Upper lobe of left lung (tissue), 6 donors: ENCODE data around the gene GCAT. TPM values are rescaled to one million over a fixed set of nuclear protein-coding genes. Genes with fewer than 3 reads are reported as not detected.

Experiments used
- ATAC-seq, 2 donors: fragments of 200-7000 bp; cut with Tn5 transposase; one replicate each; pipeline ENCODE4 v1.9.1; 2022; ENCODE audit warnings: mild to moderate bottlenecking in 2 of 2, moderate library complexity in 2 of 2; ENCODE audit not compliant: low FRiP score in 2 of 2
- DNase-seq, 2 donors: peaks; one replicate each; pipeline ENCODE4 v3.0.0-alpha.2; 2019 to 2020
- H3K27ac ChIP-seq, 4 donors: fragments of 200-600 bp; sonication (generic); one replicate each; pipeline ENCODE4 v1.5.1; 2016 to 2019
- H3K27me3 ChIP-seq, 4 donors: fragments of 200-600 bp; sonication (generic); one replicate each; pipeline ENCODE4 v1.5.1; 2017 to 2019
- H3K36me3 ChIP-seq, 4 donors: fragments of 200-600 bp; sonication (generic); one replicate each; pipeline ENCODE4 v1.5.1; 2016 to 2019
- H3K4me1 ChIP-seq, 4 donors: fragments of 200-600 bp; sonication (generic); one replicate each; pipeline ENCODE4 v1.5.1; 2018 to 2019
- H3K4me3 ChIP-seq, 4 donors: fragments of 200-600 bp; sonication (generic); one replicate each; pipeline ENCODE4 v1.5.1; 2017 to 2019; ENCODE audit warnings: mild to moderate bottlenecking in 2 of 4, moderate library complexity in 1 of 4
- H3K9me3 ChIP-seq, 4 donors: fragments of 200-600 bp; sonication (generic); one replicate each; pipeline ENCODE4 v1.5.1; 2018 to 2019
- EP300 ChIP-seq, 4 donors: sonication (generic); formaldehyde crosslinking; IDR thresholded peaks; one replicate each; pipeline ENCODE4 v1.5.1; 2017; ENCODE audit warnings: antibody characterized with exemption in 4 of 4, control low read depth in 2 of 4
- POLR2A ChIP-seq, 4 donors: fragments of 450-650 bp; IDR thresholded peaks; one replicate each; pipeline ENCODE4 v1.5.1; 2016 to 2017; ENCODE audit warnings: antibody characterized with exemption in 4 of 4, mild to moderate bottlenecking in 2 of 4
- POLR2AphosphoS5 ChIP-seq, 2 donors: sonication (generic); formaldehyde crosslinking; IDR thresholded peaks; one replicate each; pipeline ENCODE4 v1.5.1; 2017; ENCODE audit warnings: antibody characterized with exemption in 2 of 2
- WGBS, 2 donors: methylation state at CpG; one replicate each; pipeline ENCODE4 v1.1.5; 2017 to 2018; 5-methylcytosine and 5-hydroxymethylcytosine counted together
- total RNA-seq, 6 donors: library from RNA; depleted of rRNA in 4 of 6; stranded (reverse); fragments of >200 nt in 4 of 6; gene quantifications; one replicate each; pipeline versions ENCODE4 v1.1.0 to v1.2.1, GENCODE V29; 2016 to 2021
- TF ChIP-seq, protein P1 (sequence below), 6 experiments: fragments of 450-650 bp in 4 of 6; fragments of 200-600 bp in 2 of 6; sonication (generic) in 2 of 6; IDR thresholded peaks; one replicate each; pipeline ENCODE4 v1.5.1; 2016 to 2019; ENCODE audit warnings: antibody characterized with exemption in 6 of 6
- donor health status: DM: no; HTN: no; CAD: no; lungs with moderate emphysema.
- donor health status: DM: no; HTN: yes; CAD: no; lungs with severe emphysema.

The GCAT gene
- total RNA-seq, 6 donors from 2014 or later, result 2.7 to 16.7 (median 7.5) TPM

DNA sequence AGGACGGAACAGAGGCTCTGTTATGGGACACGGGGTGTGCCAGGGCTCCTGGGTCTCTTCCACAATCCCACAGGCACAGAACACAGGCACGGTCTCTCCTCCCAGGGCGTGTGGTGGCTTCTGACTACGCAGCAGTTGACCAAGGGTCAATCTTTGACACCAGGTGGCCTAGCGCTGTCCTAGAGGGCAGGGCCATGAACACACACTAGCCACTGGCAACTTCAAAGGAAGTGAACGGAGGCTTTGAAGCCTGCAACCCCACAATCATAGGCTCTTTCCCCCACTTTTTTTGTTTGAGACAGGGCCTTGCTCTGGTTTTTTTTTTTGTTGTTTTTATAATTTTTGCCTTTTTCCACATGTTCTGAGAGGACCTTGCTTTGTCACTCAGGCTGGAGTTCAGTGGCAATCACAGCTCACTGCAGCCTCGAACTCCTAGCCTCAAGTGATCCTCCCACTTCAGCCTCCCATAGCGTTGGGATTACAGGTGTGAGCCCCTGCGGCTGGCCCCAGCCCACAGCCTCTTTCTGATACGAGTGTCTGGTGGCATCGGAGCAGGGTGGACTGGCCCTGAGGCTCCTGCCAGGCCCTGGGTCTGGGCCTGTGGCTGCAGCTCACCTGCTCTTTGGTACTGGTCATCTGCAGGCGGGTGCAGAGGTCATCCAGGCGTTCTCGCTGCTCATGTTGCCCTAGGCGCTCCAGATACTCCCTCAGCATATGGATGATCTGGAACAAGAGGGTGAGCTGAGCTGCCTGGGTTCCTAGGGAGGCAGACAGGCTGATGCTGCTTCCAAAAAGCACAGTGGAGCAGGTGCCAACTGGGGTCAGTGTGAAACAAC lies 24.5 kb downstream of the GCAT start:
- 95 to 98% methylated on average over 14 to 16 of the region's 16 CpGs for WGBS, 2 donors
- Histone ChIP-seq H3K27me3 (no peaks in the 10 kb centered on the region), H3K27ac (no peak overlapping the region), H3K4me1 (no peaks in the 10 kb centered on the region), H3K36me3 (peaks cover 25 to 77% (median 51%) of the 10 kb centered on the region in 4 donors), H3K4me3 (no peak overlapping the region), H3K9me3 (no peaks in the 10 kb centered on the region)
- TF ChIP-seq EP300 (IDR thresholded peaks at IDR 0.05) (no peak), POLR2AphosphoS5 (IDR thresholded peaks at IDR 0.05) (no peak), POLR2A (IDR thresholded peaks at IDR 0.05) (no peak)
- TF ChIP-seq, protein P1, sequence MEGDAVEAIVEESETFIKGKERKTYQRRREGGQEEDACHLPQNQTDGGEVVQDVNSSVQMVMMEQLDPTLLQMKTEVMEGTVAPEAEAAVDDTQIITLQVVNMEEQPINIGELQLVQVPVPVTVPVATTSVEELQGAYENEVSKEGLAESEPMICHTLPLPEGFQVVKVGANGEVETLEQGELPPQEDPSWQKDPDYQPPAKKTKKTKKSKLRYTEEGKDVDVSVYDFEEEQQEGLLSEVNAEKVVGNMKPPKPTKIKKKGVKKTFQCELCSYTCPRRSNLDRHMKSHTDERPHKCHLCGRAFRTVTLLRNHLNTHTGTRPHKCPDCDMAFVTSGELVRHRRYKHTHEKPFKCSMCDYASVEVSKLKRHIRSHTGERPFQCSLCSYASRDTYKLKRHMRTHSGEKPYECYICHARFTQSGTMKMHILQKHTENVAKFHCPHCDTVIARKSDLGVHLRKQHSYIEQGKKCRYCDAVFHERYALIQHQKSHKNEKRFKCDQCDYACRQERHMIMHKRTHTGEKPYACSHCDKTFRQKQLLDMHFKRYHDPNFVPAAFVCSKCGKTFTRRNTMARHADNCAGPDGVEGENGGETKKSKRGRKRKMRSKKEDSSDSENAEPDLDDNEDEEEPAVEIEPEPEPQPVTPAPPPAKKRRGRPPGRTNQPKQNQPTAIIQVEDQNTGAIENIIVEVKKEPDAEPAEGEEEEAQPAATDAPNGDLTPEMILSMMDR (IDR thresholded peaks at IDR 0.05), result no peak
- ATAC-seq (no peak), DNase-seq (no peak)

DNA sequence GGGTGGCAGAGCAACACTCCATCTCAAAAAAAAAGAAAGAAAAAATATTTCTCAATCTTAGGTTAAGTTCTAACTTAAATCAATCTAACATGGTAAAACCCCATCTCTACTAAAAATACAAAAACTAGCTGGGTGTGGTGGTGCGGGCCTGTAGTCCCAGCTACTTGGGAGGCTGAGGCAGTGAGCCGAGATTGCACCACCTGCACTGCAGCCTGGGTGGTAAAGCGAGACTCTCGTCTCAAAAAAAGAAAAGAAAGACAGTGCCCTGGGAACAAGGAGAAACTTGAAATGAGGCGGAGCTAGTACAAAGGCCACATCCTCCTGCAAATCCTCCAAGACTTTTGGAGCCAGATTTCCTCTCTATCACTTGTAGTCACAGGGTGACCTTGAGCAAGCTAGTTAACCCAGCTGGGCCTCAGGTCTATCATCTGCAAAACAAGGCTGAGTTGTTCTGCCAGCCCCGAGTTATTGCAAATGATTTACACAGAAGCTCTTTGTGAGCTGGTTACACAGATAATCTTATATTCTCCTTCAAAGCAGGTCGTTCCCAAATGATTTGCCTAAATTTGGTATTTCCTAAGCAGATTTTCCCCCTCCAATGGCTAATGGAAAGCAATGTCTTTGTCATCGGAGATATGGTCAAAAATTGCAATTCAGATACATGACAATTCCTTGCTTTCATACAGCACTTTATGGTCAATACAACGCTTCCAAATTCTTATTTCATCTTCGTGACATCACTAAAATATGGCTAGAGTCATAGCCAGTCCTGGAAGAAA lies 34.5 kb downstream of the GCAT start:
- WGBS, 2 donors, result 87 to 90% methylated on average over 10 of the region's 10 CpGs
- no peak overlapping the region for H3K4me3 ChIP-seq
- peaks cover 13 to 20% (median 14%) of the 10 kb centered on the region in 4 donors for H3K4me1 ChIP-seq
- peaks cover 0 to 29% (median 24%) of the 10 kb centered on the region in 4 donors for H3K36me3 ChIP-seq
- ATAC-seq, result no peak
- DNase-seq, result no peak
- no peak for TF ChIP-seq POLR2AphosphoS5 (IDR thresholded peaks at IDR 0.05)
- no peaks in the 10 kb centered on the region for H3K9me3 ChIP-seq
- H3K27ac ChIP-seq, result no peak overlapping the region
- H3K27me3 ChIP-seq, result no peaks in the 10 kb centered on the region

DNA sequence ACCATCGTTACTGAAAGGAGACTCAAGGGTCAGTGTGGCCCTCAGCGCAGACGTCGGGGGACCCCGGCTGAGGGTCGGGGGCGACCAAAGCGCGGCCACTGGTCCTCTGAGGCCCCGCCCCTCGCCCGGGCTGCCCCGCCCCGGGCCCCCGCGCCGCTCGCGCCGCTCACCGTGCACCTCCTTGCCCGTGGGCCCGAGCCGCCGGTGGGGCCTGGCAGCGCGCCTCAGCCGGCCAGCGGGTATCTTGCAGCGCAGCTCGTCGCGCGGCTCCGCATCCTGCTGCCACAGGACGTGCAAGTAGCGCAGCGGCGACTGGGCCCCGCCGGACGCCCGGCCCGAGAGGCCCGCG lies 36.0 kb downstream of the GCAT start:
- 0% methylated on average over 1 to 8 of the region's 46 CpGs for WGBS, 2 donors
- Histone ChIP-seq H3K27me3 (no peaks in the 10 kb centered on the region), H3K4me1 (peaks cover 16 to 28% (median 21%) of the 10 kb centered on the region in 4 donors), H3K4me3 (peak overlapping the region; percentile 67 to 99 (median 94)), H3K36me3 (peaks cover 0 to 14% (median 10%) of the 10 kb centered on the region in 4 donors), H3K27ac (peak overlapping the region; percentile 83 to 89 (median 84)), H3K9me3 (no peaks in the 10 kb centered on the region)
- peak in 1 of 2 donors; percentile 74 for ATAC-seq
- no peak for TF ChIP-seq POLR2A (IDR thresholded peaks at IDR 0.05)
- TF ChIP-seq EP300 (IDR thresholded peaks at IDR 0.05), result no peak
- TF ChIP-seq POLR2AphosphoS5 (IDR thresholded peaks at IDR 0.05), result no peak
- TF ChIP-seq, protein P1 (IDR thresholded peaks at IDR 0.05), result no peak
- DNase-seq, result peak; percentile 50 to 94

DNA sequence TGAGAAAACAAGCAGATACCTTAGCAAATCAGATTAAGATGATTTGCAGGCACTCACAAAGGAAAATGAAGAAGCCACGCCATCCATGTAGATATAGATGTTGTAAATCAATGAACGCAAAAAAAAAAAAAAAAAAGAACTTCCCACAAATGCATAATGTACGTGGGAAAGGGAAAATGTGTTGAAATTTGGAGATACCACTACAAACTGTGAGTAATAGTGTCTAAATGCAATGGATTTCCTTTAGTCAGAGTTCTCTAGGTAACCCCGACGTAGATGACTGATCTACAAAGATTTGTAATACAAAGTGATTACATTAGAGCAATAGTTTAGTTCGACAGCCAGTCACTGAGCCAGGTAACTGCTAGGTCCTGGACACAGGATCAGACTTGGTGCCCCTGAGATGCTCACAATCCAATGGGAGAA lies 37.2 kb downstream of the GCAT start:
- TF ChIP-seq, protein P1 (IDR thresholded peaks at IDR 0.05), result no peak
- ATAC-seq (no peak), DNase-seq (no peak)
- H3K9me3 ChIP-seq, result no peaks in the 10 kb centered on the region
- peak overlapping the region; percentile 83 to 89 (median 84) for H3K27ac ChIP-seq
- H3K27me3 ChIP-seq, result no peaks in the 10 kb centered on the region
- H3K4me1 ChIP-seq, result peaks cover 20 to 33% (median 23%) of the 10 kb centered on the region in 4 donors
- peak overlapping the region; percentile 14 to 99 (median 94) for H3K4me3 ChIP-seq
- 80 to 88% methylated on average over 6 of the region's 6 CpGs for WGBS, 2 donors
- peaks cover 0 to 2% (median 0%) of the 10 kb centered on the region in 4 donors for H3K36me3 ChIP-seq

DNA sequence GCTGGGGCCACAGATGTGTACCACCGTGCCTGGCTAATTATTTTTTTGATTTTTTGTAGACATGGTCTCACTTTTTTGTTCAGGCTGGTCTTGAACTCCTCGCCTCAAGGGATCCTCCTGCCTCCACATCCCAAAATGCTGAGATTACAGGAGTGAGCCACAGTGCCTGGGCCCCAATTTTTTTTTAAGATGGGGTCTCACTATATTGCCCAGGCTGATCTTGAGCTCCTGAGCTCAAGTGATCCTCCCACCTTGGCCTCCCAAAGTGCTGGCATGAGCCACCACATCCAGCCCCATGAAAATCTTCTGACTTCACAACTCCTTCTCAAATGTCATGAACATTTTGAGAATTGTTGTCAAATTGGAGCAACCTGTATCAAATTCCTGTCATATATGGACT lies 38.7 kb downstream of the GCAT start:
- DNase-seq, result no peak
- no peak for TF ChIP-seq POLR2A (IDR thresholded peaks at IDR 0.05)
- TF ChIP-seq, protein P1 (IDR thresholded peaks at IDR 0.05), result no peak
- no peak for TF ChIP-seq EP300 (IDR thresholded peaks at IDR 0.05)
- no peak for TF ChIP-seq POLR2AphosphoS5 (IDR thresholded peaks at IDR 0.05)
- H3K4me3 ChIP-seq, result no peak overlapping the region
- 88 to 96% methylated on average over 2 of the region's 2 CpGs for WGBS, 2 donors
- no peak overlapping the region for H3K27ac ChIP-seq
- no peaks in the 10 kb centered on the region for H3K9me3 ChIP-seq
- peaks cover 32 to 46% (median 37%) of the 10 kb centered on the region in 4 donors for H3K4me1 ChIP-seq
- H3K36me3 ChIP-seq, result peaks cover 0 to 7% (median 4%) of the 10 kb centered on the region in 4 donors
- no peak for ATAC-seq
- no peaks in the 10 kb centered on the region for H3K27me3 ChIP-seq
